ENCODE data around the gene ABL2.
"Not testable (repeated sequence)": the region's sequence is repeated elsewhere in the genome, so short reads cannot be mapped to it uniquely, and the experiment has no call there.

GRCh38 chr1:179138755-179139154 is 90.7 kb downstream of the ABL2 start:
- not testable (repeated sequence) for TF ChIP-seq CTCF, POLR2A, EP300 (IDR thresholded peaks at IDR 0.05)
